ENCODE data around the gene PORCN.

GRCh38 chrX:48511560-48511959, 2.8 kb downstream of the PORCN start:
- TF ChIP-seq CTCF (conservative IDR thresholded peaks at IDR 0.05; ENCODE audit: low read depth, low read length) (peak; percentile 43), RAD21 (IDR thresholded peaks at IDR 0.05; ENCODE audit: low read length) (peak; percentile 56), SMC3 (IDR thresholded peaks at IDR 0.05; ENCODE audit: low read depth, low read length) (peak; percentile 43), MXI1 (IDR thresholded peaks at IDR 0.05; ENCODE audit: borderline replicate concordance, low read depth, low read length) (no peak), CHD1 (IDR thresholded peaks at IDR 0.05; ENCODE audit: low read depth, low read length) (no peak), POLR2A (IDR thresholded peaks at IDR 0.05; ENCODE audit: low read depth, low read length) (no peak), BHLHE40 (IDR thresholded peaks at IDR 0.05; ENCODE audit: low read depth, low read length) (no peak), MAFK (IDR thresholded peaks at IDR 0.05; ENCODE audit: low read depth, low read length) (no peak), RFX5 (IDR thresholded peaks at IDR 0.05; ENCODE audit: low read depth, low read length) (no peak), USF2 (IDR thresholded peaks at IDR 0.05; ENCODE audit: low read depth, low read length) (no peak)
